Activated T-cell treated with anti-CD3 and anti-CD28 coated beads, Interleukin-2, amount 50 U/mL, for 48 hours (primary cell): ENCODE results near the gene UPB1.
"Not testable (repeated sequence)": the region's sequence is repeated elsewhere in the genome, so short reads cannot be mapped to it uniquely, and the experiment has no call there.

Experiments
- DNase-seq, 2 experiments: peaks; one replicate each; pipeline ENCODE4 v3.0.0-alpha.2; 2020

UPB1 gene

GRCh38 chr22:24482998-24483397 lies 12.1 kb upstream of the UPB1 start:
- DNase-seq, result no peak

GRCh38 chr22:24483976-24484545 lies 11.1 kb upstream of the UPB1 start:
- no peak for DNase-seq

- DNase-seq, result no peak
These were observed 10.0 kb upstream of the UPB1 start for GRCh38 chr22:24485170-24485569.

- no peak for DNase-seq
These were observed 9.5 kb upstream of the UPB1 start for GRCh38 chr22:24485608-24486007.

GRCh38 chr22:24486501-24486921 lies 8.6 kb upstream of the UPB1 start:
- peak in 1 of 2 experiments; percentile 49 for DNase-seq

- no peak for DNase-seq
These were observed 6.1 kb upstream of the UPB1 start for GRCh38 chr22:24489011-24489410.

GRCh38 chr22:24489434-24489833 lies 5.7 kb upstream of the UPB1 start:
- not testable (repeated sequence) for DNase-seq

- DNase-seq, result no peak
These were observed 2.7 kb upstream of the UPB1 start for GRCh38 chr22:24492391-24492790.

- no peak for DNase-seq
These were observed 985 bp upstream of the UPB1 start for GRCh38 chr22:24494167-24494527.

- DNase-seq, result no peak
These were observed 188 bp downstream of the UPB1 start for GRCh38 chr22:24495365-24495675.

GRCh38 chr22:24496234-24496633 lies 1.1 kb downstream of the UPB1 start:
- DNase-seq, result no peak

GRCh38 chr22:24496661-24497060 lies 1.5 kb downstream of the UPB1 start:
- DNase-seq, result no peak

- DNase-seq, result no peak
These were observed 2.7 kb downstream of the UPB1 start for GRCh38 chr22:24497841-24498258.

- no peak for DNase-seq
These were observed 3.7 kb downstream of the UPB1 start for GRCh38 chr22:24498824-24499223.

GRCh38 chr22:24499706-24500276 lies 4.7 kb downstream of the UPB1 start:
- no peak for DNase-seq

- no peak for DNase-seq
These were observed 5.2 kb downstream of the UPB1 start for GRCh38 chr22:24500277-24500820.

GRCh38 chr22:24501301-24502005 lies 6.3 kb downstream of the UPB1 start:
- no peak for DNase-seq

GRCh38 chr22:24502034-24502433 lies 6.9 kb downstream of the UPB1 start:
- no peak for DNase-seq

GRCh38 chr22:24502541-24502940 lies 7.4 kb downstream of the UPB1 start:
- DNase-seq, result no peak

- peak; percentile 74 to 79 for DNase-seq
These were observed 8.2 kb downstream of the UPB1 start for GRCh38 chr22:24503137-24503842.

GRCh38 chr22:24503843-24504338 lies 8.8 kb downstream of the UPB1 start:
- DNase-seq, result no peak

GRCh38 chr22:24504540-24504939 lies 9.4 kb downstream of the UPB1 start:
- DNase-seq, result no peak

GRCh38 chr22:24504956-24505736 lies 10.0 kb downstream of the UPB1 start:
- no peak for DNase-seq
